PC-9 (cell line): Measurements from ENCODE around the gene IL1RAP. TPM values are rescaled to one million over a fixed set of nuclear protein-coding genes. Genes with fewer than 3 reads are reported as not detected.

ENCODE experiments used
- BruUV-seq: library from RNA; stranded (reverse); fragments of 400-500 nt; replicated peaks from 2 replicates; lab custom pipeline; 2021; lab: Mats Ljungman, UMichigan
- CTCF ChIA-PET: fragments of 300-600 bp; sonication (Branson Sonifier 250); formaldehyde crosslinking; loops from one replicate; lab custom pipeline; 2022; ENCODE audit warnings: antibody characterized with exemption; lab: Charles Lee
- POLR2A ChIA-PET: fragments of 300-600 bp; sonication (Branson Sonifier 250); formaldehyde crosslinking; loops from one replicate; lab custom pipeline; 2022; ENCODE audit warnings: antibody characterized with exemption; ENCODE audit not compliant: unreplicated experiment; lab: Charles Lee
- DNase-seq, 2 experiments: peaks; one replicate each; pipeline versions ENCODE4 v3.0.0 to v3.0.0-alpha.2; 2015 to 2022; ENCODE audit warnings: mixed read lengths in 1 of 2
- H2AFZ ChIP-seq: fragments of 200-600 bp; sonication (generic); 2 replicates; pipeline ENCODE4 v1.8.1; 2017; ENCODE audit warnings: antibody characterized with exemption
- H3F3A ChIP-seq: fragments of 200-600 bp; sonication (generic); 2 replicates; pipeline ENCODE4 v1.8.1; 2017; ENCODE audit warnings: antibody characterized with exemption, mild to moderate bottlenecking, low read depth; ENCODE audit not compliant: insufficient read depth
- H3K27ac ChIP-seq: fragments of 200-600 bp; sonication (generic); 2 replicates; pipeline ENCODE4 v1.6.1; 2016; ENCODE audit warnings: mixed run types
- H3K27me3 ChIP-seq: fragments of 200-600 bp; sonication (generic); 2 replicates; pipeline ENCODE4 v1.6.1; 2016; ENCODE audit warnings: low read depth, mixed run types; ENCODE audit not compliant: insufficient read depth
- H3K36me3 ChIP-seq: fragments of 200-600 bp; sonication (generic); 2 replicates; pipeline ENCODE4 v1.6.1; 2016; ENCODE audit warnings: low read depth, mixed run types
- H3K4me1 ChIP-seq: fragments of 200-600 bp; sonication (generic); replicated peaks from 2 replicates; pipeline ENCODE4 v1.6.1; 2016; ENCODE audit warnings: mixed run types; ENCODE audit not compliant: insufficient read depth
- H3K4me2 ChIP-seq: fragments of 200-600 bp; sonication (generic); 2 replicates; pipeline ENCODE4 v1.6.1; 2017; ENCODE audit warnings: mixed run types
- H3K4me3 ChIP-seq: fragments of 200-600 bp; sonication (generic); 2 replicates; pipeline ENCODE4 v1.6.1; 2016; ENCODE audit warnings: mixed run types
- H3K79me2 ChIP-seq: fragments of 200-600 bp; sonication (generic); 2 replicates; pipeline ENCODE4 v1.6.1; 2017; ENCODE audit warnings: low read depth, mixed run types
- H3K9me2 ChIP-seq: fragments of 200-600 bp; sonication (generic); 2 replicates; pipeline ENCODE4 v1.8.1; 2017; ENCODE audit warnings: mild to moderate bottlenecking; ENCODE audit not compliant: insufficient read depth
- H3K9me3 ChIP-seq: fragments of 200-600 bp; sonication (generic); 2 replicates; pipeline ENCODE4 v1.8.1; 2016; ENCODE audit warnings: low read depth; ENCODE audit not compliant: insufficient read depth
- H4K20me1 ChIP-seq: fragments of 200-600 bp; sonication (generic); 2 replicates; pipeline ENCODE4 v1.8.1; 2017; ENCODE audit not compliant: insufficient read depth
- EZH2 ChIP-seq: fragments of 200-600 bp; sonication (generic); IDR thresholded peaks from 2 replicates; pipeline ENCODE4 v1.8.0; 2017; ENCODE audit warnings: antibody characterized with exemption, low read depth
- intact Hi-C: fragments of 100-400 bp; cut with micrococcal nuclease; formaldehyde crosslinking; loops from one replicate; pipeline ENCODE4 v1.10.0; 2022; ENCODE audit not compliant: unreplicated experiment
- total RNA-seq: library from RNA; stranded (reverse); gene quantifications from 2 replicates; pipeline ENCODE4 v1.2.3, GENCODE V29; 2021
- TF ChIP-seq, protein P1 (sequence below): fragments of 200-600 bp; sonication (generic); conservative IDR thresholded peaks from 2 replicates; pipeline ENCODE4 v1.6.1; 2017; ENCODE audit warnings: mixed run types, antibody characterized with exemption, mild to moderate bottlenecking, moderate library complexity

IL1RAP gene
- total RNA-seq, 1 experiment from 2014 or later = 13.3 TPM

DNA sequence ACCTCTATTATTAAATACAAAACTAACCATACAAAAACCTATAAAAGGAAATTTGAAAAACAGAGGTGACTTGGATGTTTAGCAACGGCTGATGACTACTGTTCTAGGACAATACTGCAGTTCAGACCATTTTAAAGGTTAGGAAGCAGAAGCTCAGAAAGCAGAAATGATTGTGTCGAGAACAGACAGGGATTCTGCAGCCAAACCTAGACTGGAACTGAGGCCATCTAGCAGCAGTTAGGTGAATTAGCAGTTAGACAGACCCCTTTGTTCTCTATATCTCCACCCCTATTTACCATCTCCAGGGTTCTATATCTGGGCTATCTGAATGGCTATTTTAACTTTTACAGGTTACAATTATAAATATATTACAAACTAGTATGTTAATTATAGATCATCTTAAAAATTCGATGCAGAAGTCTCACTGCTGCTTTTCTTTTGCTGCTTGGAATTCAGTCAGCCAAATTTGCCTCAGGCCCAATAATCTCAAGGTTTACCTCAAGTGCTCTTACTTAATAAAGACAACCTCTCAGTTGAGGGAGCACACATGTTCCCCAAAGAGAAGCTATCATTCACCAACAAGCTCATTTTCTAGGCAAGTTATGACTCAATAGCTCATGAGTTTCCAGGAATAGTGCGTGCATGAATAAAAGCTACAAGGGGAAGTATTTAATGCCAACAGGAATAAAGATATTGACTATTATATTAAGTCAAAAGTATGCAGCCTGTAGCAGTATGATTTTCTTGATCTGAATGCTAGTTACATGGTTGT, 9.3 kb upstream of the IL1RAP start:
- Histone ChIP-seq H4K20me1 (no peaks in the 10 kb centered on the region), H3K27me3 (no peaks in the 10 kb centered on the region), H3K79me2 (no peaks in the 10 kb centered on the region), H3K4me2 (no peak overlapping the region), H3K4me1 (no peaks in the 10 kb centered on the region), H3K9me3 (no peaks in the 10 kb centered on the region), H2AFZ (no peak overlapping the region), H3K4me3 (no peak overlapping the region), H3F3A (no peaks in the 10 kb centered on the region), H3K27ac (no peak overlapping the region), H3K36me3 (no peaks in the 10 kb centered on the region), H3K9me2 (no peaks in the 10 kb centered on the region)
- POLR2A ChIA-PET = interaction anchor here (0.7 kb wide), 1 partner anchor 1076 kb away, joined by 3 read pairs; no protein-coding TSS in a partner anchor
- no peak for DNase-seq
- BruUV-seq = no TSS peak
- TF ChIP-seq, protein P1, sequence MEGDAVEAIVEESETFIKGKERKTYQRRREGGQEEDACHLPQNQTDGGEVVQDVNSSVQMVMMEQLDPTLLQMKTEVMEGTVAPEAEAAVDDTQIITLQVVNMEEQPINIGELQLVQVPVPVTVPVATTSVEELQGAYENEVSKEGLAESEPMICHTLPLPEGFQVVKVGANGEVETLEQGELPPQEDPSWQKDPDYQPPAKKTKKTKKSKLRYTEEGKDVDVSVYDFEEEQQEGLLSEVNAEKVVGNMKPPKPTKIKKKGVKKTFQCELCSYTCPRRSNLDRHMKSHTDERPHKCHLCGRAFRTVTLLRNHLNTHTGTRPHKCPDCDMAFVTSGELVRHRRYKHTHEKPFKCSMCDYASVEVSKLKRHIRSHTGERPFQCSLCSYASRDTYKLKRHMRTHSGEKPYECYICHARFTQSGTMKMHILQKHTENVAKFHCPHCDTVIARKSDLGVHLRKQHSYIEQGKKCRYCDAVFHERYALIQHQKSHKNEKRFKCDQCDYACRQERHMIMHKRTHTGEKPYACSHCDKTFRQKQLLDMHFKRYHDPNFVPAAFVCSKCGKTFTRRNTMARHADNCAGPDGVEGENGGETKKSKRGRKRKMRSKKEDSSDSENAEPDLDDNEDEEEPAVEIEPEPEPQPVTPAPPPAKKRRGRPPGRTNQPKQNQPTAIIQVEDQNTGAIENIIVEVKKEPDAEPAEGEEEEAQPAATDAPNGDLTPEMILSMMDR = 0 out of 2 replicates have a peak, but pooled peaks have one; percentile 25
- no peak for TF ChIP-seq EZH2
- CTCF ChIA-PET = no interaction called here
- intact Hi-C loops = loop anchor here (5.0 kb wide), 1 partner anchor 37 kb away; no protein-coding TSS in a partner anchor

DNA sequence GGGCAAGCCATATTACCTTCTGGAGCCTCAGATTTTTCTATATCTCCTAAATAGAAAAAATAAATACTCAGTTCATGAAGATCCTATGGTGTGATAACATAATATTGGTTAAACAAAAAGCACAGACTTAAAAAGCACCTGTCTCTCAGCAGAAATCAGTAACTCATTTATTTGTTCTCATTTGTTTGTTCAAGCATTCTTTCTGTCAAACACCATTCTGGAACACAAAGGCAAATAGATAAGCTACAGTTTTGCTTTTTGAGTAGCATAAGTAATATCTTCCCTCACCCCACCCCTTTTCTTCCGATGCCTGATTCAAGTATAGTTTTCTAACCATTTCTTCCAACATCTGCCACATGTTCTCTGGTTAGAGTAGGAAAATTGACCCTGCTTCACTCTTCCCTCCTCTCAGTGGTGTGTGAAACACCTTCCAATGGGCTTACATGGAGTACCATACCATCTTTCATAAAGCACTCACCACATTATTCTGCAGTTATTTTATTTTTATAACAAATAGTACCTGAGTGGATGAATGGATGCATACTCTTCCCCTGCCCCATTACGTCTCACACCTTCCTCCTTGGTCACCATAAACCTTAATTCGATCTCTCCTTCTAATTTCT, 8.4 kb upstream of the IL1RAP start:
- no TSS peak for BruUV-seq
- POLR2A ChIA-PET = no interaction called here
- Histone ChIP-seq H3K79me2 (no peaks in the 10 kb centered on the region), H3K9me3 (no peaks in the 10 kb centered on the region), H3F3A (no peaks in the 10 kb centered on the region), H3K36me3 (no peaks in the 10 kb centered on the region), H3K9me2 (no peaks in the 10 kb centered on the region), H3K4me3 (no peak overlapping the region), H3K4me2 (no peak overlapping the region), H3K4me1 (no peaks in the 10 kb centered on the region), H2AFZ (no peak overlapping the region), H4K20me1 (no peaks in the 10 kb centered on the region), H3K27me3 (no peaks in the 10 kb centered on the region), H3K27ac (no peak overlapping the region)
- intact Hi-C loops = no loop called here
- TF ChIP-seq EZH2 = no peak
- TF ChIP-seq, protein P1 = no peak
- no peak for DNase-seq
- CTCF ChIA-PET = no interaction called here

DNA sequence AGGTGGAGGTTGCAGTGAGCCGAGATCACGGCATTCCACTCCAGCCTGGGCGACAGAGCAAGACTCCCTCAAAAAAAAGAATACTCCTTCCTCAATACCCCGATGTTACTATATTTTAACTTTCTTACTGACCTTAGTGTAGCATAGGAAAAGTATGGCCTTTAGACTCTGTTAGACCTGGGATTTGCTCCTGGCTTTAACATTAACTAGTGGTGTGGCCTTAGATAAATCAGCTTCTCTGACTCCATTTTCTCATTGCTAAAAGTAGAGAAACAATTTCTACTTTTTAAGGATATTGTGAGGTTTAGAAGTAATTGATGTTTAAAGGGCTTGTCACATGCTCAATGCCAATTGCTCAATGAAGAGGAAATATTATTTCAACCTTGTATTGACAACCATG, 7.6 kb upstream of the IL1RAP start:
- no peak for DNase-seq
- Histone ChIP-seq H3K4me3 (no peak overlapping the region), H4K20me1 (no peaks in the 10 kb centered on the region), H3F3A (no peaks in the 10 kb centered on the region), H2AFZ (no peak overlapping the region), H3K4me2 (no peak overlapping the region), H3K36me3 (no peaks in the 10 kb centered on the region), H3K27me3 (no peaks in the 10 kb centered on the region), H3K9me2 (no peaks in the 10 kb centered on the region), H3K27ac (no peak overlapping the region), H3K4me1 (no peaks in the 10 kb centered on the region), H3K9me3 (no peaks in the 10 kb centered on the region), H3K79me2 (no peaks in the 10 kb centered on the region)
- ChIA-PET POLR2A (no interaction called here), CTCF (no interaction called here)
- BruUV-seq = no TSS peak
- intact Hi-C loops = no loop called here
- TF ChIP-seq EZH2 = no peak
- TF ChIP-seq, protein P1 = no peak
